ENCODE results near the gene FTSJ3.

FTSJ3 gene

DNA sequence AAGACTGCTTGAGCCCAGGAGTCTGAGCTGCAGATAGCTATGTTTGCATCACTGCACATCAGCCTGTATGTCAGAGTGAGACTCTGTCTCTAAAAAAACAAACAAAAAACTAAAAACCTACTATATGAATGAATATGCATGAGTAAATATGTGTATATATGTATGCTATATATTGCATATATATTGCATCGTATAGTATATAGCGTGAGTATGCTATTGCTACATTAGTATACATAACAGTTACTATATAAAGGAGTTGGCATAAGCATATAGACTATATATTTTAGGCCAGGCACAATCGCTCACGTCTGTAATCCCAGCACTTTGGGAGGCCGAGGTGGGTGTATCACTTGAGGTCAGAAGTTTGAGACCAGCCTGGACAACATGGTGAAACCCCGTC, 37.4 kb downstream of the FTSJ3 start:
- DNase-seq (ENCODE audit: low read depth, low spot score): no peak

DNA sequence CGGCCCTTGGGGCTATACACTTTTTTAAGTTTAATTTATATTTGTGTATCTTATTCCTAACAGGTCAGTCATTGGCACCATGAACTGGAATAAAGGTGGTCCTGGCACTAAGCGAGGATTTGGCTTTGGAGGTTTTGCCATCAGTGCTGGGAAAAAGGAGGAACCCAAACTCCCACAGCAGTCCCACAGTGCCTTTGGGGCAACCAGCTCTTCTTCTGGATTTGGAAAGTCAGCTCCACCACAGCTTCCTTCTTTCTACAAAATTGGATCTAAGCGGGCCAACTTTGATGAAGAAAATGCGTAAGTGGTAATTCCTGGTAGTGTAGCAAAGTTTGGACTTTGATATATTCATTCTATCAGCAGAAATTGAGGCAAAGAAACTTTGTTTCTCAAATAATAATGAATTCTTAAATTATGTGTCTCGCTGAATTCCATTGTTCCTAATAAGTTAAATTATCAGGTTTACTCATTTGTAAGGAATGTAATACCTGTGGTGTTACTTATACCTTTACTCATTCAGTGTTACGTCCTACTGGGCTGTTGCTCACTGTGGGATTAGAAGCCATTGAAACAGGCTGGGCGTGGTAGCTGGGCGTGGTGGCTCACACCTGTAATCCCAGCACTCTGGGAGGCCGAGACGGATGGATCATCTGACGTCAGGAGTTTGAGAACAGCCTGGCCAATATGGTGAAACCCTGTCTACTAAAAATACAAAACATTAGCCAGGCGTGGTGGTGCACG, 40.3 kb downstream of the FTSJ3 start:
- no peak for DNase-seq (ENCODE audit: low read depth, low spot score)

DNA sequence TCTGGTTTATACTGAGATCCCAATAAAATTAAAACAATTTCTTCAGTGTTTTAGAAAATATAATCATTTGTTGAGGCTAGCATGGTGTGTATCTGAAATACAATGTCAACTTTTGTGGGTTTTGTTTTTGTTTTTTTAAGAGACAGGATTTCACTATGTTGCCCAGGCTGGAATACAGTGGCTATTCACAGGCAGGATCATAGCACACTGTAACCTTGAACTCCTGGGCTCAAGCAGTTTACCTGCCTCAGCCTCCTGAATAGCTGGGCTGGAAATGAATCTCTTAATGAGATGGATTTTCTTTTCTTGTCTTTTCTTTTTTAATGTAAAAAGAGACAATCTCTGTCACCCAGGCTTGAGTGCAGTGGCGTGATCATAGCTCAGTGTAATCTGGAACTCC, 41.3 kb downstream of the FTSJ3 start:
- no peak for DNase-seq (ENCODE audit: low read depth, low spot score)

- DNase-seq (ENCODE audit: low read depth, low spot score): no peak
These were observed 41.9 kb downstream of the FTSJ3 start for GRCh38 chr17:63785556-63785955.

- DNase-seq (ENCODE audit: low read depth, low spot score): no peak
These were observed 43.9 kb downstream of the FTSJ3 start for GRCh38 chr17:63783522-63783921.

GRCh38 chr17:63780928-63781327, 46.5 kb downstream of the FTSJ3 start:
- no peak for DNase-seq (ENCODE audit: low read depth, low spot score)

- no peak for DNase-seq (ENCODE audit: low read depth, low spot score)
These were observed 47.0 kb downstream of the FTSJ3 start for GRCh38 chr17:63780507-63780906.

DNA sequence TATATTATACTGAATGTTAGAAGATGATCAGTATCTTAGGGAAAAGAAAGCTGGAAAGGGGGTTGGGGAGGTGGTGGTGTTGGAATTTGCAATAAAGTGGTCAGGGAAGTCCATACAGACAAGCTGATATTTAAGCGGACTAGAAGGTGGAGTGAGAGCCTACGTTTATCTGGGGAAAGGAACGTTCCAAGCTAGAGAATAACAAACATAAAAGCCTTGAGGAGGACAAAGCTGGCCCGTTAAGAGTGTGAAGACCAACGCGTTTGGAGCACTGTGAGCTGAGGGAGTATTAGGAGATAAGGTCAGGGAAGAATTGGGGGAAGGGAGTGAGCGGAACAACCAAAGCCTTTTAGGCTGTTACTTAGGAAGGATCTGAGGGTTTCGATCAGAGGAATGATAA, 52.0 kb downstream of the FTSJ3 start:
- DNase-seq (ENCODE audit: low read depth, low spot score): no peak

GRCh38 chr17:63774969-63775265, 52.5 kb downstream of the FTSJ3 start:
- no peak for DNase-seq (ENCODE audit: low read depth, low spot score)

DNA sequence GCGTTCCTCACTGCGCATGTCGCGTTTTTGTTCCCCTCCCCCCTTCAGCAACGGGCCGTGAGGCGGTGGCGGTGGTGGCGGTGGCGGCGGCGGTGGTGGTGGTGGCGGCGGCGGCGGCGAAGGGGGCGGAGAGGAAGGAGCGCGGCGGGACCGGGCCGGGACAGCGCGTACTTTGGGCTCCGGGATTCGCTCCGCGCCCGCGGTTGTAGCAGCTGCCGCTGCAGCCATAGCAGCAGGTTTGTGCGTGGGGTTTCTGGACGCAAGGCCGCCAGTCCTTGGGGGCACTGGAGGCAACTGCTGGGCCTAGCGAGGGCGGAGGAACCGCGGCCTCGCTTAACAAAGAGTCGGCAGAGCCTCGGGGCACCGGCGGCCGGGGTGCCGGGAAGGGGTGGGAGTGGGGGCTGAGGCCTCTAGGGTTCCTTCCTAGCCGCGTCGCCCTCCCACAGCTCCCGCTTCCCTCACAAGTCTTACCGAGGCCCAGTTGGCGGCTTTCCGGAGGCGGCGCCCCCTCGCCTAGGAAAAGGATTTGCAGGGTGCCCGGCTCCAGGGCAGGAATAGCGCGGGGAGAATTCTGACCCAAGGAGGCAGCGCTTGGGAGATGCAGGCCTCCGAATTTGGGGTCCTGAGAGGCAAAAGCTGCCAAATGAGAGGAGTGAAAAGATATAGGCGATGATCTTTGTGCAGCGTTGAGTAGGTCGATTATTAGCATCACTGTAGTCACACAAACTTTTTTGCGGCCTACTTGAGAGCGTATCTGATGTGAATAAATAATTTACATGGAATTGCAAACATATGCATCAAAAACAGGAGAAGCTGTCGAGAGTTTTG, 53.1 kb downstream of the FTSJ3 start, which contains the start of gene DDX42:
Gene DDX42, plus strand, starts transcription at position 30 of the 828 bp plus-strand sequence. CDS start 12,880 bp downstream, outside the sequence.
- DNase-seq (ENCODE audit: low read depth, low spot score): peak; percentile 80

DNA sequence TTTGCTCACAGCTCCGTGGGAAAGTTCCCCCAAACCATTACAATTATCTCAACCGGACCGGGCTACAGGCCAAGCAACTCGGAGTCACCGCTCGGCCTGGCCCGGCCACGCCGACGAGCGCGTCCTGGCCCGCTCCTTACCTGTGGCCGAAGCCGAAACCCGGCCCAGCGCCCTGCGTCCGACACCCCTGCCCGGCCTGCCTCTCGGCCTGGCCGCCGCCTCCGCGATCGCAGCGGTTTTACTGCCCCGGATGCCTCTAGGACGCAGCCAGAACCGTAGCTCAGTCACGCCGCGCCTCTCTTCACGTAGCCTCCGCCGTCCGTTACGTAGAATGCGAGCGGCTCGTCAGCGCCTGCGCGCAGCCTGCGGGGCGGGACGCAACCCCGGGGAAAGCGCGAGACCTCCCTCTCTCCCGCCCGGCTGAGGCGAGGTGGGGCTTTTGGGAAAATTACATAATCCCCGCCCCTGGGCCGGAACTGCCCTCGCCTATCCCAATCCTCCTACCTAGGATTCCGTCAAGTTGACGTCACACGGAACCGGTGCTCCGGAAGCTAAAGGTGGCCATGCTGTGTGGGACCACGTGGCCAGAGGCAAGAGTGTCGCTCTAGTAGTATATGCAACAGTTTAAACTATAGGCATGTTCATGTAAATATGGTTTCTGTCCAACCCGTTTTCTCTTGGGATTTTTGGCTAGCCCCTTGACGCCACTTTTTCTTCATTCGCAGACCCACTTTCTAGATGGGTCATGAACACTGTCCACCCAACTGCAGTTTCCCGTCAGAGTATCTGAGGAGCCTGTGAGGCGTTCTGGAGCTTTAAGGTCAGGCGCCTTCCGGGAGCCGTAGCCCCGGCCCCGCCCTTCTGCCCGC, 54.0 kb downstream of the FTSJ3 start, which contains the start of gene CCDC47:
Gene CCDC47, minus strand, starts transcription at position 326 of the 869 bp plus-strand sequence. CDS start 7,422 bp downstream, outside the sequence.
- DNase-seq (ENCODE audit: low read depth, low spot score): peak; percentile 95

DNA sequence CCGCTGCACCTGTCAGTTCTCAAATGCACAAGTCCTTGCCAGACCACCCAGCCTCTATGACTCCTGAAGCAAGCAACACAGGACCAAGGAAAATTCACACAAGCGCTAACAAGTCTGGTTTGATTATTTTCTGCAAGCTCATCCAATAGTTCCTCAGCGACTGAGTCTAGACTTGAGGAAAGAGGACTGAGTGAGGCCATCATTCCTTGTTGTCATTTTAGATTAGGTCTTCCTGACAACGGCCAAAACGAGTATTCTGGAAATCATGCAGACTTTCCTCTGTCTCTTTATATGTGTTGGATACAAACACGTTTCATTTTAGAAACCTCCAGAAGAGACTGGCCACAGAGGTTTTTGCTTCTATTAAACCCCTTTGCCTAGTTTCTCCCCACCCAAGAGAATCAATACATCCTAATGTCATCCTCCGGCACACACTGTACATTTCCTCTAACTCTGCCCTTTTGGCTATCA, 54.6 kb downstream of the FTSJ3 start:
- no peak for DNase-seq (ENCODE audit: low read depth, low spot score)
